K562 (cell line): Measurements from ENCODE around the gene WWC2. TPM values are rescaled to one million over a fixed set of nuclear protein-coding genes. Genes with fewer than 3 reads are reported as not detected.

Experiments
- ATF7 ChIP-seq: fragments of 450-650 bp; IDR thresholded peaks from 2 replicates; pipeline ENCODE4 v1.7.1; 2014; ENCODE audit warnings: mild to moderate bottlenecking, moderate library complexity
- ELF1 ChIP-seq: fragments of 200-800 bp; sonication (Bioruptor generic); IDR thresholded peaks from 2 replicates; pipeline ENCODE4 v1.6.1; 2016; ENCODE audit warnings: missing genetic modification characterization, missing compliant biosample characterization
- ELF4 ChIP-seq: fragments of 450-650 bp; formaldehyde crosslinking; IDR thresholded peaks from 2 replicates; pipeline ENCODE4 v1.4.0; 2022; ENCODE audit warnings: missing genetic modification characterization
- ERF ChIP-seq: fragments of 450-650 bp; formaldehyde crosslinking; IDR thresholded peaks from 2 replicates; pipeline ENCODE4 v1.4.0; 2020; ENCODE audit warnings: mild to moderate bottlenecking, mixed read lengths
- EWSR1 ChIP-seq: fragments of 450-650 bp; IDR thresholded peaks from 2 replicates; pipeline ENCODE4 v1.6.1; 2018; ENCODE audit warnings: borderline replicate concordance, mild to moderate bottlenecking, low read depth, moderate library complexity; ENCODE audit not compliant: partially characterized antibody
- FIP1L1 ChIP-seq: fragments of 200-400 bp; formaldehyde crosslinking; IDR thresholded peaks from 2 replicates; pipeline ENCODE4 v1.6.1; 2018; ENCODE audit warnings: mild to moderate bottlenecking, low read depth, low read length; ENCODE audit not compliant: poor library complexity, severe bottlenecking
- LEF1 ChIP-seq: fragments of 450-650 bp; IDR thresholded peaks from 2 replicates; pipeline ENCODE4 v1.6.1; 2016; ENCODE audit warnings: mild to moderate bottlenecking
- MCM5 ChIP-seq: fragments of 450-650 bp; IDR thresholded peaks from 2 replicates; pipeline ENCODE4 v1.6.1; 2016; ENCODE audit warnings: low read depth
- RAD21 ChIP-seq, 2 experiments: fragments of 250-450 bp in 1 of 2; fragments of 450-650 bp in 1 of 2; sonication (Bioruptor Pico) in 1 of 2; formaldehyde crosslinking in 1 of 2; IDR thresholded peaks in 1 of 2; conservative IDR thresholded peaks in 1 of 2; 2 replicates each; pipeline versions ENCODE4 v1.4.0 to v1.8.0; 2020 to 2022; ENCODE audit warnings: mild to moderate bottlenecking in 2 of 2, moderate library complexity in 1 of 2
- RFX1 ChIP-seq: fragments of 450-650 bp; IDR thresholded peaks from 2 replicates; pipeline ENCODE4 v1.6.1; 2016; ENCODE audit warnings: mild to moderate bottlenecking, moderate library complexity
- TAL1 ChIP-seq: fragments of 450-650 bp; IDR thresholded peaks from 2 replicates; pipeline ENCODE4 v1.6.1; 2016; ENCODE audit warnings: mild to moderate bottlenecking
- TBL1XR1 ChIP-seq, 2 experiments: IDR thresholded peaks; 2 replicates each; pipeline ENCODE4 v1.6.1; 2012; ENCODE audit warnings: improper control_type of control experiment in 2 of 2, low read length in 2 of 2, mild to moderate bottlenecking in 1 of 2
- YBX1 ChIP-seq: fragments of 450-650 bp; IDR thresholded peaks from 2 replicates; pipeline ENCODE4 v1.7.1; 2016; ENCODE audit warnings: mild to moderate bottlenecking
- ZNF121 ChIP-seq: sonication (generic); formaldehyde crosslinking; conservative IDR thresholded peaks from 2 replicates; pipeline ENCODE4 v1.8.0; 2022; ENCODE audit warnings: missing genetic modification reagents
- ZNF449 ChIP-seq: fragments of 250-450 bp; sonication (Bioruptor Pico); IDR thresholded peaks from 2 replicates; pipeline ENCODE4 v1.8.0; 2022; ENCODE audit warnings: moderate library complexity, mild to moderate bottlenecking, inconsistent platforms
- polyA plus RNA-seq, 8 experiments: library from polyadenylated mRNA; depleted of rRNA in 4 of 8; stranded (reverse) in 5 of 8; unstranded in 3 of 8; fragments of >200 nt; fragmentation: Nextera tagmentation in 2 of 8; fragmentation: Illumina TruSeq in 1 of 8; extraction: Ambion mirVana in 2 of 8; extraction: Trizol in 1 of 8; gene quantifications; 2 replicates each; pipeline versions ENCODE4 v1.2.1 to v1.2.3, GENCODE V29; 2011 to 2014; ENCODE audit warnings: inconsistent platforms in 1 of 8, missing spikeins in 1 of 8
- total RNA-seq, 7 experiments: library from RNA; depleted of rRNA in 6 of 7; stranded (reverse); fragments of >200 nt in 6 of 7; fragmentation: Illumina TruSeq in 2 of 7; extraction: Trizol in 2 of 7; gene quantifications; 2 replicates each; pipeline versions ENCODE4 v1.2.1 to v1.2.3, GENCODE V29; 2011 to 2021; ENCODE audit warnings: low replicate concordance in 1 of 7
- TF ChIP-seq, protein P1 (sequence below): sonication (generic); formaldehyde crosslinking; IDR thresholded peaks from 2 replicates; pipeline ENCODE4 v1.5.0; 2020; ENCODE audit warnings: missing genetic modification reagents
- TF ChIP-seq, protein P2 (sequence below): fragments of 250-450 bp; sonication (Bioruptor Pico); IDR thresholded peaks from 2 replicates; pipeline ENCODE4 v1.5.0; 2020; ENCODE audit warnings: mild to moderate bottlenecking
- TF ChIP-seq, protein P3 (sequence below): fragments of 450-650 bp; formaldehyde crosslinking; IDR thresholded peaks from 2 replicates; pipeline ENCODE4 v1.4.0; 2020; ENCODE audit warnings: mild to moderate bottlenecking, mixed read lengths
- TF ChIP-seq, protein P4 (sequence below): fragments of 150-350 bp; IDR thresholded peaks from 2 replicates; pipeline ENCODE4 v1.6.1; 2014; ENCODE audit warnings: low read depth, mild to moderate bottlenecking, low read length, borderline replicate concordance

The WWC2 gene
- total and polyA plus RNA-seq, 9 of the 15 experiments (the other 6 are each of a cell fraction or from before 2014, with no cell fraction given), result 3.7 to 39.4 (median 19.6) TPM

DNA sequence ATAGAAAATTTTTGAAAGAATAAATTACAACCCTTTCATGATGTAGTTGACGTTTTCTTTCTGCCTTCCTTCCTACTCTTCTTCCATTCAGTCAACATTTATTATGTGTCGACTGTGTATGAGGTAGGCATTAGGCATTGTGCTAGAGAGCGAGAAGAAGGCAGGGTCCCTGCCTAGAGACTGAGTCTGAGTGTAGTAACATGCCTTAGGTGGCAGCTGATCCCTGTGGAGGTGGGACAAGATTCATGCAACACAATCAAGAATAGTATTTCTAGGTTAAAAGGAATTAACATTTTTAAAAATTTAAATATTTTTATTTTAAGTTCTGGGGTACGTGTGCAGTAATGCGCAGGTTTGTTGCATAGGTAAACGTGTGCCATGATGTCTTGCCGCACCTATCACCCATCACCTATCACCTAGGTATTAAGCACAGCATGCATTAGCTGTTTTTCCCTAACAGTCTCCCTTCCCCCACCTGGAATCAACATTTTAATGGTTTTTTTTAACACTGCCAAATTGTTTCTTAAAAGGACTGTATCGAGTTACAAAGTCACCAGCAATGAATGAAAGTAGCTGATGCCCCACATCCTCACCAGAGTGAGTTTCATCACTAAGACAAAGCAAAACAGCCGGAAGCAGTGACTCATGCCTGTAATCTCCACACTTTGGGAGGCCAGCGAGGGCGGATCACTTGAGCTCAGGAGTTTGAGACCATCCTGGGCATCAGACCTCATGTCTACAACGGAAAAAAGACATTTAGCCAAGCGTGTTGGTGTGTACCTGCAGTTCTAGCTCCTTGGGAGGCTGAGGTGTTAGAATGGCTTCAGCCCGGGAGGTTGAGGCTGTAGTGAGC, 84.0 kb downstream of the WWC2 start (continued):
- TF ChIP-seq RFX1 (no peak), ERF (CRISPR knock-in tag) (no peak), EWSR1 (no peak), FIP1L1 (no peak), ZNF449 (no peak), ELF1 (no peak), YBX1 (no peak), MCM5 (no peak), ZNF121 (CRISPR knock-in tag) (no peak), ELF4 (CRISPR knock-in tag) (no peak), RAD21 (CRISPR knock-in tag; conservative IDR thresholded peaks at IDR 0.05 in 1 of 2, IDR thresholded peaks at IDR 0.05 in 1 of 2) (0 out of 4 replicates have a peak, but pooled peaks of 1 of the 2 experiments have one; percentile 12), LEF1 (peak; percentile 55; the same call in 1 of the 2 replicates), TAL1 (peak; percentile 15; the same call in 1 of the 2 replicates), ATF7 (peak; percentile 62; the same call in 1 of the 2 replicates), TBL1XR1 (IDR thresholded peaks at IDR 0.05; ENCODE audit: low read length in 2 of 2) (no peak)
- TF ChIP-seq, protein P1, sequence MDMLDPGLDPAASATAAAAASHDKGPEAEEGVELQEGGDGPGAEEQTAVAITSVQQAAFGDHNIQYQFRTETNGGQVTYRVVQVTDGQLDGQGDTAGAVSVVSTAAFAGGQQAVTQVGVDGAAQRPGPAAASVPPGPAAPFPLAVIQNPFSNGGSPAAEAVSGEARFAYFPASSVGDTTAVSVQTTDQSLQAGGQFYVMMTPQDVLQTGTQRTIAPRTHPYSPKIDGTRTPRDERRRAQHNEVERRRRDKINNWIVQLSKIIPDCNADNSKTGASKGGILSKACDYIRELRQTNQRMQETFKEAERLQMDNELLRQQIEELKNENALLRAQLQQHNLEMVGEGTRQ (CRISPR knock-in tag), result no peak
- TF ChIP-seq, protein P2, sequence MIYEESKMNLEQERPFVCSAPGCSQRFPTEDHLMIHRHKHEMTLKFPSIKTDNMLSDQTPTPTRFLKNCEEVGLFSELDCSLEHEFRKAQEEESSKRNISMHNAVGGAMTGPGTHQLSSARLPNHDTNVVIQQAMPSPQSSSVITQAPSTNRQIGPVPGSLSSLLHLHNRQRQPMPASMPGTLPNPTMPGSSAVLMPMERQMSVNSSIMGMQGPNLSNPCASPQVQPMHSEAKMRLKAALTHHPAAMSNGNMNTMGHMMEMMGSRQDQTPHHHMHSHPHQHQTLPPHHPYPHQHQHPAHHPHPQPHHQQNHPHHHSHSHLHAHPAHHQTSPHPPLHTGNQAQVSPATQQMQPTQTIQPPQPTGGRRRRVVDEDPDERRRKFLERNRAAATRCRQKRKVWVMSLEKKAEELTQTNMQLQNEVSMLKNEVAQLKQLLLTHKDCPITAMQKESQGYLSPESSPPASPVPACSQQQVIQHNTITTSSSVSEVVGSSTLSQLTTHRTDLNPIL (CRISPR knock-in tag), result no peak
- TF ChIP-seq, protein P3, sequence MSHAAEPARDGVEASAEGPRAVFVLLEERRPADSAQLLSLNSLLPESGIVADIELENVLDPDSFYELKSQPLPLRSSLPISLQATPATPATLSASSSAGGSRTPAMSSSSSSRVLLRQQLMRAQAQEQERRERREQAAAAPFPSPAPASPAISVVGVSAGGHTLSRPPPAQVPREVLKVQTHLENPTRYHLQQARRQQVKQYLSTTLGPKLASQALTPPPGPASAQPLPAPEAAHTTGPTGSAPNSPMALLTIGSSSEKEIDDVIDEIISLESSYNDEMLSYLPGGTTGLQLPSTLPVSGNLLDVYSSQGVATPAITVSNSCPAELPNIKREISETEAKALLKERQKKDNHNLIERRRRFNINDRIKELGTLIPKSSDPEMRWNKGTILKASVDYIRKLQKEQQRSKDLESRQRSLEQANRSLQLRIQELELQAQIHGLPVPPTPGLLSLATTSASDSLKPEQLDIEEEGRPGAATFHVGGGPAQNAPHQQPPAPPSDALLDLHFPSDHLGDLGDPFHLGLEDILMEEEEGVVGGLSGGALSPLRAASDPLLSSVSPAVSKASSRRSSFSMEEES (CRISPR knock-in tag), result no peak
- TF ChIP-seq, protein P4, sequence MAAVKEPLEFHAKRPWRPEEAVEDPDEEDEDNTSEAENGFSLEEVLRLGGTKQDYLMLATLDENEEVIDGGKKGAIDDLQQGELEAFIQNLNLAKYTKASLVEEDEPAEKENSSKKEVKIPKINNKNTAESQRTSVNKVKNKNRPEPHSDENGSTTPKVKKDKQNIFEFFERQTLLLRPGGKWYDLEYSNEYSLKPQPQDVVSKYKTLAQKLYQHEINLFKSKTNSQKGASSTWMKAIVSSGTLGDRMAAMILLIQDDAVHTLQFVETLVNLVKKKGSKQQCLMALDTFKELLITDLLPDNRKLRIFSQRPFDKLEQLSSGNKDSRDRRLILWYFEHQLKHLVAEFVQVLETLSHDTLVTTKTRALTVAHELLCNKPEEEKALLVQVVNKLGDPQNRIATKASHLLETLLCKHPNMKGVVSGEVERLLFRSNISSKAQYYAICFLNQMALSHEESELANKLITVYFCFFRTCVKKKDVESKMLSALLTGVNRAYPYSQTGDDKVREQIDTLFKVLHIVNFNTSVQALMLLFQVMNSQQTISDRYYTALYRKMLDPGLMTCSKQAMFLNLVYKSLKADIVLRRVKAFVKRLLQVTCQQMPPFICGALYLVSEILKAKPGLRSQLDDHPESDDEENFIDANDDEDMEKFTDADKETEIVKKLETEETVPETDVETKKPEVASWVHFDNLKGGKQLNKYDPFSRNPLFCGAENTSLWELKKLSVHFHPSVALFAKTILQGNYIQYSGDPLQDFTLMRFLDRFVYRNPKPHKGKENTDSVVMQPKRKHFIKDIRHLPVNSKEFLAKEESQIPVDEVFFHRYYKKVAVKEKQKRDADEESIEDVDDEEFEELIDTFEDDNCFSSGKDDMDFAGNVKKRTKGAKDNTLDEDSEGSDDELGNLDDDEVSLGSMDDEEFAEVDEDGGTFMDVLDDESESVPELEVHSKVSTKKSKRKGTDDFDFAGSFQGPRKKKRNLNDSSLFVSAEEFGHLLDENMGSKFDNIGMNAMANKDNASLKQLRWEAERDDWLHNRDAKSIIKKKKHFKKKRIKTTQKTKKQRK, result no peak
